ENCODE results near the gene RUNX1. TPM values are rescaled to one million over a fixed set of nuclear protein-coding genes. Genes with fewer than 3 reads are reported as not detected.

The RUNX1 gene
- polyA plus RNA-seq, 1 donor = 3.0 TPM

- DNase-seq = no peak
Measured at GRCh38 chr21:35059742-35060141, 10.6 kb upstream of the RUNX1 start.

GRCh38 chr21:35058058-35058457 is 9.0 kb upstream of the RUNX1 start:
- DNase-seq = no peak

- no peak for DNase-seq
Measured at GRCh38 chr21:35057428-35057827, 8.3 kb upstream of the RUNX1 start.

- no peak for DNase-seq
Measured at GRCh38 chr21:35053356-35054096, 4.4 kb upstream of the RUNX1 start.

GRCh38 chr21:35052801-35053200 is 3.7 kb upstream of the RUNX1 start:
- no peak for DNase-seq

- no peak for DNase-seq
Measured at GRCh38 chr21:35051287-35051818, 2.3 kb upstream of the RUNX1 start.

GRCh38 chr21:35050348-35051286 is 1.5 kb upstream of the RUNX1 start:
- DNase-seq = no peak

GRCh38 chr21:35048183-35048601 is 910 bp downstream of the RUNX1 start:
- no peak for DNase-seq

- no peak for DNase-seq
Measured at GRCh38 chr21:35046880-35047229, 2.2 kb downstream of the RUNX1 start.

- DNase-seq = no peak
Measured at GRCh38 chr21:35046263-35046624, 2.9 kb downstream of the RUNX1 start.

GRCh38 chr21:35045542-35046262 is 3.4 kb downstream of the RUNX1 start:
- no peak for DNase-seq

GRCh38 chr21:35044770-35045541 is 4.1 kb downstream of the RUNX1 start:
- DNase-seq = no peak

- no peak for DNase-seq
Measured at GRCh38 chr21:35044128-35044527, 5.0 kb downstream of the RUNX1 start.

GRCh38 chr21:35043549-35043948 is 5.6 kb downstream of the RUNX1 start:
- no peak for DNase-seq

GRCh38 chr21:35042836-35043235 is 6.3 kb downstream of the RUNX1 start:
- DNase-seq = no peak

GRCh38 chr21:35041881-35042280 is 7.2 kb downstream of the RUNX1 start:
- no peak for DNase-seq

- DNase-seq = no peak
Measured at GRCh38 chr21:35041122-35041521, 8.0 kb downstream of the RUNX1 start.

GRCh38 chr21:35039595-35040289 is 9.4 kb downstream of the RUNX1 start:
- DNase-seq = no peak

- no peak for DNase-seq
Measured at GRCh38 chr21:35038772-35039319, 10.3 kb downstream of the RUNX1 start.

- DNase-seq = no peak
Measured at GRCh38 chr21:35037384-35037765, 11.7 kb downstream of the RUNX1 start.
